CD4-positive, CD25-positive, alpha-beta regulatory T cell (primary cell): ENCODE measurements around the gene PPTC7. TPM values are rescaled to one million over a fixed set of nuclear protein-coding genes. Genes with fewer than 3 reads are reported as not detected.
"Not testable (repeated sequence)": the region's sequence is repeated elsewhere in the genome, so short reads cannot be mapped to it uniquely, and the experiment has no call there.

Experiments
- ATAC-seq, 2 donors: fragments of 150-1000 bp; cut with Tn5 transposase; one replicate each; pipeline ENCODE4 v1.10.0; 2021; ENCODE audit warnings: low read depth in 2 of 2, moderate number of reproducible peaks in 2 of 2, moderate library complexity in 1 of 2
- DNase-seq, 3 donors: peaks; one replicate each; pipeline versions ENCODE4 v3.0.0 to v3.0.0-alpha.2; 2012 to 2022; ENCODE audit warnings: mixed read lengths in 1 of 3
- H3K27ac ChIP-seq: one replicate; pipeline ENCODE4 v1.7.0; 2013; ENCODE audit warnings: mild to moderate bottlenecking, low read length; ENCODE audit not compliant: insufficient read depth, poor library complexity, severe bottlenecking
- H3K27me3 ChIP-seq: one replicate; pipeline ENCODE4 v1.7.0; 2013; ENCODE audit warnings: low read length; ENCODE audit not compliant: control insufficient read depth, insufficient read depth
- H3K36me3 ChIP-seq: one replicate; pipeline ENCODE4 v1.7.0; 2013; ENCODE audit warnings: mild to moderate bottlenecking, low read length, moderate library complexity; ENCODE audit not compliant: control insufficient read depth, insufficient read depth
- H3K4me1 ChIP-seq: 2 replicates; pipeline ENCODE4 v1.7.0; 2013; ENCODE audit warnings: mild to moderate bottlenecking, low read length; ENCODE audit not compliant: insufficient read depth, control insufficient read depth, poor library complexity, severe bottlenecking
- H3K4me3 ChIP-seq: one replicate; pipeline ENCODE4 v1.7.0; 2013; ENCODE audit warnings: low read depth, mild to moderate bottlenecking, low read length, moderate library complexity
- H3K9me3 ChIP-seq, 2 experiments: 1 replicate in 1 of 2; 2 replicates in 1 of 2; pipeline ENCODE4 v1.7.0; 2013; ENCODE audit warnings: low read length in 2 of 2, mild to moderate bottlenecking in 1 of 2, moderate library complexity in 1 of 2; ENCODE audit not compliant: control insufficient read depth in 2 of 2
- H3K27ac Mint-ChIP-seq, 3 donors: one replicate each; pipeline ENCODE4 v1.8.0; 2020 to 2022; ENCODE audit warnings: mild to moderate bottlenecking in 3 of 3, mixed read lengths in 3 of 3, moderate library complexity in 2 of 3
- H3K27me3 Mint-ChIP-seq: one replicate; pipeline ENCODE4 v1.8.0; 2022; ENCODE audit warnings: mild to moderate bottlenecking, mixed read lengths
- H3K36me3 Mint-ChIP-seq: one replicate; pipeline ENCODE4 v1.8.0; 2020; ENCODE audit warnings: mixed read lengths
- H3K4me1 Mint-ChIP-seq, 4 donors: one replicate each; pipeline ENCODE4 v1.8.0; 2020 to 2022; ENCODE audit warnings: mixed read lengths in 4 of 4, mild to moderate bottlenecking in 1 of 4
- H3K4me3 Mint-ChIP-seq, 4 donors: one replicate each; pipeline ENCODE4 v1.8.0; 2020 to 2022; ENCODE audit warnings: mild to moderate bottlenecking in 4 of 4, mixed read lengths in 4 of 4, moderate library complexity in 3 of 4
- H3K9me3 Mint-ChIP-seq, 7 donors: one replicate each; pipeline ENCODE4 v1.8.0; 2020 to 2022; ENCODE audit warnings: mixed read lengths in 7 of 7, mild to moderate bottlenecking in 3 of 7, moderate library complexity in 2 of 7
- polyA plus RNA-seq, 4 donors: library from polyadenylated mRNA; unstranded; fragments of 300-500 nt; fragmentation: Illumina TruSeq; gene quantifications; one replicate each; pipeline ENCODE4 v1.2.3, GENCODE V29; 2021
- total RNA-seq: library from RNA; stranded (reverse); gene quantifications from one replicate; pipeline ENCODE4 v1.2.3, GENCODE V29; 2022

Gene PPTC7
- total and polyA plus RNA-seq, 5 donors from 2014 or later, result 6.7 to 42.3 (median 9.4) TPM

- Histone ChIP-seq H3K4me1 (no peaks in the 10 kb centered on the region), H3K27me3 (no peaks in the 10 kb centered on the region), H3K27ac (no peak overlapping the region), H3K4me3 (no peak overlapping the region), H3K9me3 (no peaks in the 10 kb centered on the region), H3K36me3 (peaks cover 40% of the 10 kb centered on the region)
- ATAC-seq, result no peak
- Mint-ChIP-seq H3K27ac (peak overlapping the region in 1 of 3 donors; percentile 56), H3K4me3 (no peak overlapping the region), H3K36me3 (peaks cover 23% of the 10 kb centered on the region), H3K27me3 (no peaks in the 10 kb centered on the region), H3K4me1 (peaks cover 21 to 46% (median 40%) of the 10 kb centered on the region in 4 donors), H3K9me3 (no peaks in the 10 kb centered on the region)
- no peak for DNase-seq
Measured at GRCh38 chr12:110549716-110550115, 33.4 kb downstream of the PPTC7 start.

GRCh38 chr12:110548678-110549077 is 34.4 kb downstream of the PPTC7 start:
- H3K4me3 Mint-ChIP-seq, result no peak overlapping the region
- peaks cover 24% of the 10 kb centered on the region for H3K36me3 Mint-ChIP-seq

GRCh38 chr12:110547090-110547489 is 36.0 kb downstream of the PPTC7 start:
- DNase-seq (no peak), ATAC-seq (no peak)
- Histone ChIP-seq H3K4me1 (no peaks in the 10 kb centered on the region), H3K9me3 (no peaks in the 10 kb centered on the region), H3K4me3 (no peak overlapping the region), H3K27ac (no peak overlapping the region), H3K27me3 (no peaks in the 10 kb centered on the region), H3K36me3 (peaks cover 42% of the 10 kb centered on the region)
- Mint-ChIP-seq H3K36me3 (peaks cover 33% of the 10 kb centered on the region), H3K4me1 (peaks cover 21 to 49% (median 40%) of the 10 kb centered on the region in 4 donors), H3K27me3 (no peaks in the 10 kb centered on the region), H3K27ac (peak overlapping the region; percentile 52 to 62 (median 56)), H3K4me3 (no peak overlapping the region), H3K9me3 (no peaks in the 10 kb centered on the region)

More at GRCh38 chr12:110548678-110549077, 34.4 kb downstream of the PPTC7 start:
- H3K9me3 Mint-ChIP-seq, result no peaks in the 10 kb centered on the region
- no peak overlapping the region for H3K4me3 ChIP-seq
- DNase-seq (no peak), ATAC-seq (no peak)
- no peaks in the 10 kb centered on the region for H3K27me3 ChIP-seq
- H3K4me1 Mint-ChIP-seq, result peaks cover 17 to 45% (median 39%) of the 10 kb centered on the region in 4 donors
- no peak overlapping the region for H3K27ac ChIP-seq
- no peaks in the 10 kb centered on the region for H3K4me1 ChIP-seq
- H3K27me3 Mint-ChIP-seq, result no peaks in the 10 kb centered on the region
- peaks cover 40% of the 10 kb centered on the region for H3K36me3 ChIP-seq
- H3K9me3 ChIP-seq, result no peaks in the 10 kb centered on the region
- H3K27ac Mint-ChIP-seq, result peak overlapping the region; percentile 7 to 39 (median 22)

- Histone ChIP-seq H3K27me3 (no peaks in the 10 kb centered on the region), H3K9me3 (no peaks in the 10 kb centered on the region), H3K4me1 (no peaks in the 10 kb centered on the region), H3K27ac (no peak overlapping the region), H3K4me3 (no peak overlapping the region), H3K36me3 (peaks cover 40% of the 10 kb centered on the region)
- ATAC-seq, result no peak
- H3K4me1 Mint-ChIP-seq, result peaks cover 17 to 42% (median 34%) of the 10 kb centered on the region in 4 donors
- H3K36me3 Mint-ChIP-seq, result peaks cover 34% of the 10 kb centered on the region
- peak overlapping the region in 2 of 3 donors; percentile 56 to 62 for H3K27ac Mint-ChIP-seq
- no peak overlapping the region for H3K4me3 Mint-ChIP-seq
- DNase-seq, result no peak
- no peaks in the 10 kb centered on the region for H3K9me3 Mint-ChIP-seq
- H3K27me3 Mint-ChIP-seq, result no peaks in the 10 kb centered on the region
Measured at GRCh38 chr12:110546339-110546738, 36.8 kb downstream of the PPTC7 start.

- Mint-ChIP-seq H3K9me3 (no peaks in the 10 kb centered on the region), H3K27me3 (no peaks in the 10 kb centered on the region), H3K36me3 (peaks cover 31% of the 10 kb centered on the region), H3K27ac (peak overlapping the region in 1 of 3 donors; percentile 62), H3K4me1 (peaks cover 17 to 39% (median 32%) of the 10 kb centered on the region in 4 donors), H3K4me3 (no peak overlapping the region)
- Histone ChIP-seq H3K36me3 (peaks cover 35% of the 10 kb centered on the region), H3K27ac (no peak overlapping the region), H3K4me3 (no peak overlapping the region), H3K27me3 (no peaks in the 10 kb centered on the region), H3K9me3 (no peaks in the 10 kb centered on the region), H3K4me1 (no peaks in the 10 kb centered on the region)
- DNase-seq (no peak), ATAC-seq (no peak)
Measured at GRCh38 chr12:110545812-110546211, 37.3 kb downstream of the PPTC7 start.

- not testable (repeated sequence) for H3K4me3 ChIP-seq, ATAC-seq, H3K9me3 Mint-ChIP-seq, H3K4me1 ChIP-seq, H3K4me3 Mint-ChIP-seq, H3K27ac ChIP-seq, H3K27me3 Mint-ChIP-seq, H3K9me3 ChIP-seq, H3K27me3 ChIP-seq, DNase-seq
- peak overlapping the region in 1 of 3 donors; percentile 51 for H3K27ac Mint-ChIP-seq
- peaks cover 17 to 38% (median 30%) of the 10 kb centered on the region in 4 donors for H3K4me1 Mint-ChIP-seq
- peaks cover 30% of the 10 kb centered on the region for H3K36me3 ChIP-seq
- peaks cover 27% of the 10 kb centered on the region for H3K36me3 Mint-ChIP-seq
Measured at GRCh38 chr12:110545259-110545658, 37.9 kb downstream of the PPTC7 start.

- DNase-seq, result no peak
- Histone ChIP-seq H3K4me3 (no peak overlapping the region), H3K27ac (no peak overlapping the region), H3K4me1 (no peaks in the 10 kb centered on the region), H3K27me3 (no peaks in the 10 kb centered on the region), H3K9me3 (no peaks in the 10 kb centered on the region), H3K36me3 (peaks cover 28% of the 10 kb centered on the region)
- Mint-ChIP-seq H3K27ac (peak overlapping the region in 2 of 3 donors; percentile 67 to 86), H3K4me3 (no peak overlapping the region), H3K36me3 (peaks cover 30% of the 10 kb centered on the region), H3K9me3 (no peaks in the 10 kb centered on the region), H3K27me3 (no peaks in the 10 kb centered on the region), H3K4me1 (peaks cover 20 to 37% (median 28%) of the 10 kb centered on the region in 4 donors)
- ATAC-seq, result no peak
Measured at GRCh38 chr12:110543965-110544364, 39.2 kb downstream of the PPTC7 start.

GRCh38 chr12:110543252-110543959 is 39.7 kb downstream of the PPTC7 start:
- Mint-ChIP-seq H3K4me3 (peak overlapping the region in 1 of 4 donors; percentile 22), H3K27me3 (no peaks in the 10 kb centered on the region), H3K36me3 (peaks cover 28% of the 10 kb centered on the region), H3K27ac (peak overlapping the region; percentile 60 to 86 (median 67)), H3K9me3 (no peaks in the 10 kb centered on the region), H3K4me1 (peaks cover 20 to 38% (median 28%) of the 10 kb centered on the region in 4 donors)
- ATAC-seq (no peak), DNase-seq (no peak)
- no peaks in the 10 kb centered on the region for H3K4me1 ChIP-seq
- no peak overlapping the region for H3K27ac ChIP-seq
- H3K36me3 ChIP-seq, result peaks cover 28% of the 10 kb centered on the region
- no peaks in the 10 kb centered on the region for H3K27me3 ChIP-seq
- H3K4me3 ChIP-seq, result no peak overlapping the region
- H3K9me3 ChIP-seq, result no peaks in the 10 kb centered on the region
